GM13977 (cell line): ENCODE measurements around the gene PTGR2.

Experiments used
- DNase-seq: peaks from one replicate; pipeline ENCODE4 v3.0.0; 2012; ENCODE audit warnings: low spot score
- CTCF ChIP-seq: IDR thresholded peaks from 2 replicates; pipeline ENCODE4 v1.5.1; 2012; ENCODE audit warnings: mild to moderate bottlenecking, control low read depth; ENCODE audit not compliant: insufficient read depth; ENCODE audit errors: extremely low read depth, missing control alignments
- in situ Hi-C: fragments of 300-500 bp; cut with MboI; formaldehyde crosslinking; loops from one replicate; pipeline ENCODE4 v1.12.0; 2022; ENCODE audit warnings: low sequenced_read_pairs, low pct_unique_long_range_greater_than_20kb, mixed read lengths, inconsistent platforms; ENCODE audit not compliant: unreplicated experiment

PTGR2 gene

GRCh38 chr14:73842851-73843250 is 8.8 kb upstream of the PTGR2 start:
- no peak for TF ChIP-seq CTCF
- in situ Hi-C loops = no loop called here
- DNase-seq = no peak

- no peak for TF ChIP-seq CTCF
Measured at GRCh38 chr14:73843296-73843695, 8.3 kb upstream of the PTGR2 start.

GRCh38 chr14:73846947-73847346 is 4.7 kb upstream of the PTGR2 start:
- in situ Hi-C loops = no loop called here
- DNase-seq = no peak
- TF ChIP-seq CTCF = no peak

More at GRCh38 chr14:73843296-73843695, 8.3 kb upstream of the PTGR2 start:
- no peak for DNase-seq
- in situ Hi-C loops = no loop called here

GRCh38 chr14:73851000-73851399 is 631 bp upstream of the PTGR2 start:
- DNase-seq = no peak
- in situ Hi-C loops = no loop called here
- TF ChIP-seq CTCF = no peak

- in situ Hi-C loops = no loop called here
Measured at GRCh38 chr14:73859145-73859544, 7.5 kb downstream of the PTGR2 start.

GRCh38 chr14:73861073-73861472 is 9.4 kb downstream of the PTGR2 start:
- in situ Hi-C loops = no loop called here
- DNase-seq = no peak
- TF ChIP-seq CTCF = no peak

More at GRCh38 chr14:73859145-73859544, 7.5 kb downstream of the PTGR2 start:
- no peak for DNase-seq
- TF ChIP-seq CTCF = no peak

GRCh38 chr14:73862480-73862879 is 10.8 kb downstream of the PTGR2 start:
- no peak for TF ChIP-seq CTCF
- in situ Hi-C loops = no loop called here
- no peak for DNase-seq
